Measurements from ENCODE around the gene HINFP.
"Not testable (repeated sequence)": the region's sequence is repeated elsewhere in the genome, so short reads cannot be mapped to it uniquely, and the experiment has no call there.

DNA sequence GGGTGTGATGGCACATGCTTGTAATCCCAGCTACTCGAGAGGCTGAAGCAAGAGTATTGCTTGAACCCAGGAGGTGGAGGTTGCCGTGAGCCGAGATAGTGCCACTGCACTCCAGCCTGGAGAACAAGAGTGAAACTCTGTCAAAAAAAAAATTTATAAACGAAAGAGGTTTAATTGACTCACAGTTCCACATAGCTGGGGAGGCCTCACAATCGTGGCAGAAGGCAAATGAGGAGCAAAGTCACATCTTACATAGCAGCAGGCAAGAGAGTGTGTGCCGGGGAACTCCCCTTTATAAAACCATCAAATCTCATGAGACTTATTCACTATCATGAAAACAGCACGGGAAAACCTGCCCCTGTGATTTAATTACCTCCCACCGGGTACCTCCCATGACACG, 63.0 kb downstream of the HINFP start:
- TF ChIP-seq, protein P1, sequence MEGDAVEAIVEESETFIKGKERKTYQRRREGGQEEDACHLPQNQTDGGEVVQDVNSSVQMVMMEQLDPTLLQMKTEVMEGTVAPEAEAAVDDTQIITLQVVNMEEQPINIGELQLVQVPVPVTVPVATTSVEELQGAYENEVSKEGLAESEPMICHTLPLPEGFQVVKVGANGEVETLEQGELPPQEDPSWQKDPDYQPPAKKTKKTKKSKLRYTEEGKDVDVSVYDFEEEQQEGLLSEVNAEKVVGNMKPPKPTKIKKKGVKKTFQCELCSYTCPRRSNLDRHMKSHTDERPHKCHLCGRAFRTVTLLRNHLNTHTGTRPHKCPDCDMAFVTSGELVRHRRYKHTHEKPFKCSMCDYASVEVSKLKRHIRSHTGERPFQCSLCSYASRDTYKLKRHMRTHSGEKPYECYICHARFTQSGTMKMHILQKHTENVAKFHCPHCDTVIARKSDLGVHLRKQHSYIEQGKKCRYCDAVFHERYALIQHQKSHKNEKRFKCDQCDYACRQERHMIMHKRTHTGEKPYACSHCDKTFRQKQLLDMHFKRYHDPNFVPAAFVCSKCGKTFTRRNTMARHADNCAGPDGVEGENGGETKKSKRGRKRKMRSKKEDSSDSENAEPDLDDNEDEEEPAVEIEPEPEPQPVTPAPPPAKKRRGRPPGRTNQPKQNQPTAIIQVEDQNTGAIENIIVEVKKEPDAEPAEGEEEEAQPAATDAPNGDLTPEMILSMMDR (IDR thresholded peaks at IDR 0.05) = not testable (repeated sequence)
- not testable (repeated sequence) for TF ChIP-seq POLR2A (IDR thresholded peaks at IDR 0.05)

Measured in prostate gland (tissue), 2 donors.